Kidney (tissue), 14 donors: Measurements from ENCODE around the gene SLC23A3. TPM values are rescaled to one million over a fixed set of nuclear protein-coding genes. Genes with fewer than 3 reads are reported as not detected.

Experiments used
- DNase-seq, 5 donors: peaks; one replicate each; pipeline ENCODE4 v3.0.0-alpha.2; 2013 to 2020
- FAIRE-seq: peaks from 2 replicates; lab custom pipeline; 2012; peaks lifted over from hg19 to GRCh38; lab: Jason Lieb, UNC
- H3K27ac ChIP-seq, 2 donors: one replicate each; pipeline ENCODE4 v1.7.0; 2013; ENCODE audit warnings: low read depth in 2 of 2, low read length in 2 of 2, inconsistent platforms in 1 of 2
- H3K27me3 ChIP-seq: one replicate; pipeline ENCODE4 v1.7.1; 2013; ENCODE audit warnings: low read length, inconsistent platforms; ENCODE audit not compliant: control insufficient read depth, insufficient read depth
- H3K36me3 ChIP-seq, 3 donors: one replicate each; pipeline versions ENCODE4 v1.7.0 to v1.7.1; 2013; ENCODE audit warnings: low read length in 3 of 3, control low read depth in 1 of 3, inconsistent platforms in 1 of 3; ENCODE audit not compliant: insufficient read depth in 3 of 3, control insufficient read depth in 2 of 3
- H3K4me1 ChIP-seq, 3 donors: one replicate each; pipeline versions ENCODE4 v1.7.0 to v1.7.1; 2013; ENCODE audit warnings: low read length in 3 of 3, inconsistent platforms in 1 of 3, low read depth in 1 of 3; ENCODE audit not compliant: control insufficient read depth in 2 of 3, insufficient read depth in 2 of 3
- H3K4me3 ChIP-seq, 3 donors: one replicate each; pipeline versions ENCODE4 v1.7.0 to v1.8.1; 2013; ENCODE audit warnings: low read length in 3 of 3, control low read depth in 1 of 3, inconsistent platforms in 1 of 3
- H3K9ac ChIP-seq, 3 donors: one replicate each; pipeline versions ENCODE4 v1.7.0 to v1.7.1; 2013; ENCODE audit warnings: low read length in 3 of 3, control low read depth in 1 of 3, inconsistent platforms in 1 of 3
- H3K9me3 ChIP-seq, 3 donors: one replicate each; pipeline versions ENCODE4 v1.7.0 to v1.7.1; 2013; ENCODE audit warnings: low read length in 3 of 3, control low read depth in 1 of 3, inconsistent platforms in 1 of 3; ENCODE audit not compliant: control insufficient read depth in 2 of 3, insufficient read depth in 1 of 3
- intact Hi-C: fragments of 100-400 bp; cut with DNase I; formaldehyde crosslinking; loops from one replicate; pipeline ENCODE4 v1.11.1; 2022
- polyA plus RNA-seq: library from polyadenylated mRNA; stranded (reverse); fragments of 350-450 nt; fragmentation: Illumina TruSeq; extraction: RNeasy Lipid Tissue Mini Kit (QIAGEN cat#74804); gene quantifications from one replicate; pipeline ENCODE4 v1.2.3, GENCODE V29; 2014; ENCODE audit warnings: low read depth, low replicate concordance; ENCODE audit not compliant: insufficient read depth
- total RNA-seq: library from RNA; stranded (reverse); fragmentation: NEBNext Ultra II Directional; extraction: Animal tissue kit (Norgen Biotek cat#: 25700); gene quantifications from one replicate; pipeline ENCODE4 v1.2.1, GENCODE V29; 2021
- TF ChIP-seq, protein P1 (sequence below): IDR thresholded peaks from 3 replicates; pipeline ENCODE4 v1.5.1; 2012; ENCODE audit warnings: mild to moderate bottlenecking, moderate library complexity, borderline replicate concordance; ENCODE audit not compliant: insufficient read depth; ENCODE audit errors: extremely low read depth
- donor health status: control.
- donor health status: control.
- donor health status: control.
- donor health status: control.
- donor health status: control.
- donor health status: DM: yes; HTN: yes; CAD: no.
- donor health status: Normal renal cell carcinoma (clear cell type).

Gene SLC23A3
- total and polyA plus RNA-seq, 2 donors from 2014 or later, result 2.8 to 10.9 TPM

GRCh38 chr2:219155054-219155644 lies 14.7 kb downstream of the SLC23A3 start:
- FAIRE-seq, result no peak
- H3K27me3 ChIP-seq, result no peaks in the 10 kb centered on the region
- H3K27ac ChIP-seq, result no peak overlapping the region
- TF ChIP-seq, protein P1, sequence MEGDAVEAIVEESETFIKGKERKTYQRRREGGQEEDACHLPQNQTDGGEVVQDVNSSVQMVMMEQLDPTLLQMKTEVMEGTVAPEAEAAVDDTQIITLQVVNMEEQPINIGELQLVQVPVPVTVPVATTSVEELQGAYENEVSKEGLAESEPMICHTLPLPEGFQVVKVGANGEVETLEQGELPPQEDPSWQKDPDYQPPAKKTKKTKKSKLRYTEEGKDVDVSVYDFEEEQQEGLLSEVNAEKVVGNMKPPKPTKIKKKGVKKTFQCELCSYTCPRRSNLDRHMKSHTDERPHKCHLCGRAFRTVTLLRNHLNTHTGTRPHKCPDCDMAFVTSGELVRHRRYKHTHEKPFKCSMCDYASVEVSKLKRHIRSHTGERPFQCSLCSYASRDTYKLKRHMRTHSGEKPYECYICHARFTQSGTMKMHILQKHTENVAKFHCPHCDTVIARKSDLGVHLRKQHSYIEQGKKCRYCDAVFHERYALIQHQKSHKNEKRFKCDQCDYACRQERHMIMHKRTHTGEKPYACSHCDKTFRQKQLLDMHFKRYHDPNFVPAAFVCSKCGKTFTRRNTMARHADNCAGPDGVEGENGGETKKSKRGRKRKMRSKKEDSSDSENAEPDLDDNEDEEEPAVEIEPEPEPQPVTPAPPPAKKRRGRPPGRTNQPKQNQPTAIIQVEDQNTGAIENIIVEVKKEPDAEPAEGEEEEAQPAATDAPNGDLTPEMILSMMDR, result peak; percentile 65
- intact Hi-C loops, result loop anchor here (10.0 kb wide), 1 partner anchor 100 kb away; no protein-coding TSS in a partner anchor
- H3K4me1 ChIP-seq, result no peaks in the 10 kb centered on the region
- H3K36me3 ChIP-seq, result peaks cover 0 to 3% (median 0%) of the 10 kb centered on the region in 3 donors
- no peak overlapping the region for H3K9ac ChIP-seq
- DNase-seq, result peak in 3 of 5 donors; percentile 50 to 93 (median 85)
- no peak overlapping the region for H3K4me3 ChIP-seq
- no peaks in the 10 kb centered on the region for H3K9me3 ChIP-seq

- peak in 1 of 5 donors; percentile 12 for DNase-seq
- H3K4me3 ChIP-seq, result no peak overlapping the region
Measured at GRCh38 chr2:219149667-219150066, 20.2 kb downstream of the SLC23A3 start.

DNA sequence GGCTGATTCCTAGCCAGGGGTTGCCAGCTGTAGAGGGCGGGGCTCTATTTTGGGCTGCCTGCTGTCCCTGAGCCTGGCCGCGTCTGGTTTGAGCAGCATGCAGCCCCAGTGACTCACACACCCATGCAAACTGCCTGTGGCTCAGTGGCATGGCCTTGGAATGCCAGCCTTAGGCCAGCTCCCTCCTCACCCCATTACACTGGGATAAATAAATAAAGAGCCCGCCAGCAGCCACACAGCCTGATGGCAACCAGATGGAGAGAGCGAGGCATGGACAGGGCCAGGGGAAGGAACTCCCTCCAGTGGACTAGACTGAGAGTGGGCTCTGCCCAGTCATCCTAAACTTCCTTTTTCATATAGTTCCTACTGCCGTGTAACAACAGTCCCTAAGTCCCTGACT lies 27.5 kb downstream of the SLC23A3 start:
- peaks cover 2 to 19% (median 13%) of the 10 kb centered on the region in 3 donors for H3K36me3 ChIP-seq
- H3K27ac ChIP-seq, result no peak overlapping the region
- peak in 1 of 5 donors; percentile 88 for DNase-seq
- no peak overlapping the region for H3K9ac ChIP-seq
- FAIRE-seq, result no peak
- no peak overlapping the region for H3K4me3 ChIP-seq
- TF ChIP-seq, protein P1, result no peak
- no peaks in the 10 kb centered on the region for H3K9me3 ChIP-seq
- no peaks in the 10 kb centered on the region for H3K27me3 ChIP-seq
- intact Hi-C loops, result no loop called here
- no peaks in the 10 kb centered on the region for H3K4me1 ChIP-seq

More at GRCh38 chr2:219149667-219150066, 20.2 kb downstream of the SLC23A3 start:
- Histone ChIP-seq H3K36me3 (peaks cover 2 to 18% (median 11%) of the 10 kb centered on the region in 3 donors), H3K4me1 (peaks cover 0 to 2% (median 0%) of the 10 kb centered on the region in 3 donors), H3K27me3 (no peaks in the 10 kb centered on the region), H3K9me3 (no peaks in the 10 kb centered on the region), H3K9ac (no peak overlapping the region), H3K27ac (no peak overlapping the region)
- intact Hi-C loops, result loop anchor here (10.0 kb wide), 1 partner anchor 95 kb away; no protein-coding TSS in a partner anchor
- TF ChIP-seq, protein P1, result no peak
- no peak for FAIRE-seq

GRCh38 chr2:219140722-219141121 lies 29.1 kb downstream of the SLC23A3 start:
- Histone ChIP-seq H3K9me3 (no peaks in the 10 kb centered on the region), H3K36me3 (peaks cover 2 to 6% (median 4%) of the 10 kb centered on the region in 3 donors), H3K4me1 (no peaks in the 10 kb centered on the region), H3K4me3 (no peak overlapping the region), H3K27ac (no peak overlapping the region), H3K9ac (no peak overlapping the region), H3K27me3 (no peaks in the 10 kb centered on the region)
- DNase-seq (no peak), FAIRE-seq (no peak)
- intact Hi-C loops, result no loop called here
- TF ChIP-seq, protein P1, result no peak
